ENCODE results near the gene LRIG1.

Gene LRIG1

DNA sequence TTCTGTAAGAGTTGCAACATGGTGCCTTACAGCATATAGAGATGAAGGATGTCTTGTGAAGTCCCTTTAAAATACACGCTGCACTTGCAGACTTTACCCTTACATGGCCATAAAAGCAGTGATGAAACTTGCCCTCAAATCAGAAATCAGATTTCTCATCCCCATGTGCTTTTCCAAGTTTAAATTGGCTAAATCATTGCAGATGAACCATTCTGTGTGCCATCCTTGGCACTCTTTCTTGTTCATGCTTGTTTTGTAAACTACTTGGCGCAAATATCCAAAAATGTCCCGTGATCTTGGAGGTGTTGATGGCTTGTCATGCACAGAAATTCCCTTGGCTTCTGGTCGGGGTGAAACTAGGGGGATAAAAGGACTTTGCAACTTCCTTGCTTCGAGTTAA lies 135.7 kb downstream of the LRIG1 start:
- Histone ChIP-seq H3K36me3 (replicated peaks) (no peaks in the 10 kb centered on the region), H3K27ac (no peak overlapping the region), H3K4me3 (ENCODE audit: low read depth, low read length) (no peak overlapping the region), H3K27me3 (replicated peaks) (no peaks in the 10 kb centered on the region)
- no peak for DNase-seq
- in situ Hi-C loops (cut with HindIII; ENCODE audit: low pct_ligation_motif_present, low sequenced_read_pairs): no loop called here
- no peak for TF ChIP-seq CTCF (IDR thresholded peaks at IDR 0.05; ENCODE audit: low read depth, low read length, missing control alignments)

GRCh38 chr3:66363148-66363547 lies 137.7 kb downstream of the LRIG1 start:
- DNase-seq: peak; percentile 27
- in situ Hi-C loops (cut with HindIII; ENCODE audit: low pct_ligation_motif_present, low sequenced_read_pairs): no loop called here

GRCh38 chr3:66362541-66362941 lies 138.3 kb downstream of the LRIG1 start:
- H3K27ac ChIP-seq: peak overlapping the region; percentile 80
- in situ Hi-C loops (cut with HindIII; ENCODE audit: low pct_ligation_motif_present, low sequenced_read_pairs): no loop called here
- DNase-seq: peak; percentile 87
- H3K27me3 ChIP-seq (replicated peaks): no peaks in the 10 kb centered on the region
- H3K36me3 ChIP-seq (replicated peaks): no peaks in the 10 kb centered on the region
- no peak for TF ChIP-seq CTCF (IDR thresholded peaks at IDR 0.05; ENCODE audit: low read depth, low read length, missing control alignments)
- H3K4me3 ChIP-seq (ENCODE audit: low read depth, low read length): no peak overlapping the region

More at GRCh38 chr3:66363148-66363547, 137.7 kb downstream of the LRIG1 start:
- H3K27me3 ChIP-seq (replicated peaks): no peaks in the 10 kb centered on the region
- H3K27ac ChIP-seq: peak overlapping the region; percentile 80
- H3K36me3 ChIP-seq (replicated peaks): no peaks in the 10 kb centered on the region
- no peak for TF ChIP-seq CTCF (IDR thresholded peaks at IDR 0.05; ENCODE audit: low read depth, low read length, missing control alignments)
- no peak overlapping the region for H3K4me3 ChIP-seq (ENCODE audit: low read depth, low read length)

- H3K4me3 ChIP-seq (ENCODE audit: low read depth, low read length): no peak overlapping the region
- DNase-seq: no peak
- H3K36me3 ChIP-seq (replicated peaks): no peaks in the 10 kb centered on the region
- peak overlapping the region; percentile 80 for H3K27ac ChIP-seq
- in situ Hi-C loops (cut with HindIII; ENCODE audit: low pct_ligation_motif_present, low sequenced_read_pairs): no loop called here
- no peak for TF ChIP-seq CTCF (IDR thresholded peaks at IDR 0.05; ENCODE audit: low read depth, low read length, missing control alignments)
- no peaks in the 10 kb centered on the region for H3K27me3 ChIP-seq (replicated peaks)
These were observed 139.5 kb downstream of the LRIG1 start for GRCh38 chr3:66361356-66361755.

DNA sequence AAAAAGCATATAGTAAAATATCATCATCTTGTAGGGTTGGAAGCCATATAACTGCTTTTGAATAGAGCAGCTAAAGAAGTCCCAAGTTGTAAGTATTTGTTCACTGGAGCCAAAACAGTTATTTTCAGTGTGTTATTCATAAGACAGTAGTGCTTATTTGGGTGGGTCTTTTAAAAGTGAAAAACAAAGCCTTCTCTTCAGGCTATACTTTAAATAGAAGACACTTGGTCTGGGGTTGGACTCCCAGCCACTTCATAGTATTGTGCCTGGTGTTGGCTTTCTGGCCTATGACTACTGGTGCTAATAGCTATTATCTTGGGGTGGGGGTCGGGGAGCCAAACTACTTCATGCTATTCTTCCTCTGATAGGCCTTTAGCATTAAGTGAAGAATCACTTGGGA lies 144.8 kb downstream of the LRIG1 start:
- Histone ChIP-seq H3K27me3 (replicated peaks) (no peaks in the 10 kb centered on the region), H3K27ac (no peak overlapping the region), H3K36me3 (replicated peaks) (no peaks in the 10 kb centered on the region), H3K4me3 (ENCODE audit: low read depth, low read length) (no peak overlapping the region)
- no peak for TF ChIP-seq CTCF (IDR thresholded peaks at IDR 0.05; ENCODE audit: low read depth, low read length, missing control alignments)
- no peak for DNase-seq
- in situ Hi-C loops (cut with HindIII; ENCODE audit: low pct_ligation_motif_present, low sequenced_read_pairs): no loop called here

- in situ Hi-C loops (cut with HindIII; ENCODE audit: low pct_ligation_motif_present, low sequenced_read_pairs): no loop called here
These were observed 145.4 kb downstream of the LRIG1 start for GRCh38 chr3:66355394-66355793.

More at GRCh38 chr3:66355394-66355793, 145.4 kb downstream of the LRIG1 start:
- Histone ChIP-seq H3K4me3 (ENCODE audit: low read depth, low read length) (no peak overlapping the region), H3K27ac (no peak overlapping the region), H3K36me3 (replicated peaks) (no peaks in the 10 kb centered on the region), H3K27me3 (replicated peaks) (no peaks in the 10 kb centered on the region)
- no peak for DNase-seq
- no peak for TF ChIP-seq CTCF (IDR thresholded peaks at IDR 0.05; ENCODE audit: low read depth, low read length, missing control alignments)
